ENCODE measurements around the gene PAQR3.

The PAQR3 gene, protein sequence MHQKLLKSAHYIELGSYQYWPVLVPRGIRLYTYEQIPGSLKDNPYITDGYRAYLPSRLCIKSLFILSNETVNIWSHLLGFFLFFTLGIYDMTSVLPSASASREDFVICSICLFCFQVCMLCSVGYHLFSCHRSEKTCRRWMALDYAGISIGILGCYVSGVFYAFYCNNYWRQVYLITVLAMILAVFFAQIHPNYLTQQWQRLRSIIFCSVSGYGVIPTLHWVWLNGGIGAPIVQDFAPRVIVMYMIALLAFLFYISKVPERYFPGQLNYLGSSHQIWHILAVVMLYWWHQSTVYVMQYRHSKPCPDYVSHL

DNA sequence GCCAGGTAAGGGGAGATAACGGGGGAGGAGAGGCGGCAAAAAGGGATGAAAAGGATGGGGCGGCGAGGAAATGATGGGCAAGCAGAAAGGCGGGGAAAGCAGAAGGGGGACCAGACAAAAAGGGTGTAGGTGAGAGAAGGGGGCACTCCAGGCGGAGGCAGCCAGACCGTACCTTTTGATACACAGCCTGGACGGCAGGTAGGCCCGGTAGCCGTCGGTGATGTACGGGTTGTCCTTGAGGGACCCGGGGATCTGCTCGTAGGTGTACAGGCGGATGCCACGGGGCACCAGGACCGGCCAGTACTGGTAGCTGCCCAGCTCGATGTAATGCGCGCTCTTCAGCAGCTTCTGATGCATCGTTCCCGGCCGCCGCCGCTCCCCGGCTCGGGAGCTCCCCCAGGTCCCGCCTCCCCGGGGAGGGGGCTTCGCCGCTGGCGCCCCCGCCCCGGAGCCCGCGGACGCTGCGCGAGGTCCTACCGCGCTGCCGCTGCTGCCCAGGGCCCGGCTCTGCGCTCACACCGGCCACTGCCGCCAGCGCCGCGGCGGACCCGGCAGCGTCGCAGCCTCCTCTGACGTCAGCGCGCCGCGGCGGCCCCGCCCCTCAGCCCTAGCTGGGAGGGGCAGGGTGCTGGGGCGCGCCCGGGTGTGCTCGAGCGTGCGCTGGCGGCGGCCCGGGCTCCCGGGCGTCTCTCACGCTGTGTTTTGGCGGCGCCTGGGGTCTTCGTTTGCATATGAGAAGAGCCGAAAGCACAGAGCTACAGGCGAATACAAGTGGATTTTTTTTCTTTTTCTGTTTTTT, at the start of gene PAQR3:
Gene PAQR3, minus strand, starts transcription at position 571 of the 799 bp plus-strand sequence. Its CDS starts 214 bp downstream, at position 357.
- DNase-seq (ENCODE audit: low read depth): peak; percentile 68

DNA sequence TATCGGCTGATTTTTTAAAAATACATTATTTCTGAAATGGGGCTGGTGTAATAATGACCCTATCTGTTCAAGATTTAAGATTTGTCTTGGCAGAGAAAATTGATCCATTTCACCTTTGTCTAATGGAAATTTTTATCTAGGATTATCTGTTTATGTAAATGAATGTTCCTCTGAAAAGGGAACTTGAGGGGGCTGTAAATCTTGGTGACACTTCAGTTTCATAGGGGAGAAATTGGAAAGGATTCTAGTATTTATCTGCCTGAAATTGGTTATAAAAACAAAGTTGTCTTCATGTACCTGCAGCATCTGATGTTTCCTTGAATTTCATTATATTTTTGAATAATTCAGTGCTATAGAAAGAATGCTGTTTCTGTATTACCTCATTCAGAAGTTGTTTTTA, 48.4 kb upstream of the PAQR3 start:
- DNase-seq (ENCODE audit: low read depth): no peak

- no peak for DNase-seq (ENCODE audit: low read depth)
Observed at GRCh38 chr4:78984593-78984992, 45.4 kb upstream of the PAQR3 start.

DNA sequence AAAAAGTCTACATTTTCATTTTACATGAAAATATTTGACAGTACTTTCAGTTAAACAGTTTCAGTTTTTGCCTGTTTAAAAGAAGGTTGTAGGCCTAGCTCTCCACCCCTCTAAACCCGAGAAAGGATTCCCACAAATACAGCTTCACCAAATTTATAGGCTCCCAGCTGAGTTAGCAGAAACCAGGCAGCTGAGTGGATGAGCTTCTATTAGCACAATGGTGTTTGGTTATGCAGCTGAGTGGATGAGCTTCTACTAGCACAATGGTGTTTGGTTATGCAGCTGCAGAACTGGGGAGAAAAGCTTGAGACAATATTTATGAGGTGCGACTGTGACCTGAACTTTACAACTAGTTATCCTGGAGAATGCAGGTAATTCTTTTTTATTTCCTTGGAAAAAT, 36.6 kb upstream of the PAQR3 start:
- DNase-seq (ENCODE audit: low read depth): no peak

- no peak for DNase-seq (ENCODE audit: low read depth)
Observed at GRCh38 chr4:78971776-78972175, 32.5 kb upstream of the PAQR3 start.

DNA sequence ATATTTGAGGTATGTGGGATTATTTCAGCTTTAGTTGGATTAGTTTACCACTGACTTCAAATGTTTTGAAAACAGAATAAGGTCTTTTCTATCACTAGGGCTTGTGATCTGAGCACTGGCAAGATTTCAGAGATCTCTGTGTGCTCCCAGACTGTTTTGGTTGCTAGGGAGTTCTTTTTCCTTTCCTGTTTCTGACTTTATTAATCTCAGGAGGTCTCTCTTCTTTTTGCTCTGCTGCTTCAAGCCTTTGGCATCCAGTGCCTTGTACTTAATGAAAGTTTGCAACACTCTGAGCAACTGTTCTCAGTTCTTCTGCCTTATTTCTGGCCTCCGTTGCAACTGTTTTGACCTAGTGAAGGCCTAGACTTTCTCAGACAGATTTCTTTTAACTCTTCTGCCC, 32.1 kb upstream of the PAQR3 start:
- DNase-seq (ENCODE audit: low read depth): peak; percentile 20

DNA sequence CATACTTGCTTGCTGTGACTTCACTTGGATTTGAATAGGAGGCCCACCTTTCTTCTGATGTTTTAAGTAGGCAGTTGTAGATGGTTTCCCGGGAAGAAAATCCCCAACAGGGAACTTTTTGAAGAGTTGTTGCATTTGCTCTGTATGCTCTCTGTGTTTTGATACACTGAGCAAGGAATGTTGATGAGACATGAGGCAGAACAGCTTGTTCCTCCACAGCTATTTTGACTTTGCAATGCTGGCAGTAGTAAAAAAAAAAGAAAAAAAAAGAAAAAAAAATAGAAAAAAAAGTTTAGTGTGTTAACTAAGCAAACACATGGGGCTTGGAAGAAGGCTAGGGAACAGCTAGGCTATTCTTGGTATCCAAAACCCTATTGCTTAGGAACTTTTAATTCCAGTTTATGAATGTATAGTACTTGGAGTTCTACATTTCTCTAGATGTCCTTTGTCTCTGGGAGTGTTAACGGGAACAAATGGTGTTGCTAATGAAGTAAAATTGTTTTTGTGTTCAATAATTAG, 23.4 kb upstream of the PAQR3 start:
- DNase-seq (ENCODE audit: low read depth): no peak

- no peak for DNase-seq (ENCODE audit: low read depth)
Observed at GRCh38 chr4:78960926-78961325, 21.7 kb upstream of the PAQR3 start.

DNA sequence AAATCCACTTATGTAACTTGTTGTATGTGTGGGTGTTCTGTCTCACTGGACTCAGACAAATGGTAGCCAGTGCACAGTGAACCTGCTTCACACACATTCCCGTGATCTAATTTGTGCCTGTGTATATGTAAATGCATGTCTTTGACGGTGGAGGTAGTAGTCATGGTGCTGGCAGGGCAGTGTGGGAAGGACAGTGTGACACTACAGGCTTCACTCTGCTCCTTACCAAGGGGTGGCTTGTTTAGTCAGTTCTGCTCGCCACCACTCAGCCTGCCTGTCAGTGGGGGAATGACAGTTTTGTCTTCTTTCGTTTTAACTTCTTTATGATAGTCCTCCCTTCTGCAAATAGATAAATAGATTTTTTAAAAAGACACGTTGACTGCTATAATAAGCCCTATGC, 17.7 kb upstream of the PAQR3 start:
- DNase-seq (ENCODE audit: low read depth): no peak

DNA sequence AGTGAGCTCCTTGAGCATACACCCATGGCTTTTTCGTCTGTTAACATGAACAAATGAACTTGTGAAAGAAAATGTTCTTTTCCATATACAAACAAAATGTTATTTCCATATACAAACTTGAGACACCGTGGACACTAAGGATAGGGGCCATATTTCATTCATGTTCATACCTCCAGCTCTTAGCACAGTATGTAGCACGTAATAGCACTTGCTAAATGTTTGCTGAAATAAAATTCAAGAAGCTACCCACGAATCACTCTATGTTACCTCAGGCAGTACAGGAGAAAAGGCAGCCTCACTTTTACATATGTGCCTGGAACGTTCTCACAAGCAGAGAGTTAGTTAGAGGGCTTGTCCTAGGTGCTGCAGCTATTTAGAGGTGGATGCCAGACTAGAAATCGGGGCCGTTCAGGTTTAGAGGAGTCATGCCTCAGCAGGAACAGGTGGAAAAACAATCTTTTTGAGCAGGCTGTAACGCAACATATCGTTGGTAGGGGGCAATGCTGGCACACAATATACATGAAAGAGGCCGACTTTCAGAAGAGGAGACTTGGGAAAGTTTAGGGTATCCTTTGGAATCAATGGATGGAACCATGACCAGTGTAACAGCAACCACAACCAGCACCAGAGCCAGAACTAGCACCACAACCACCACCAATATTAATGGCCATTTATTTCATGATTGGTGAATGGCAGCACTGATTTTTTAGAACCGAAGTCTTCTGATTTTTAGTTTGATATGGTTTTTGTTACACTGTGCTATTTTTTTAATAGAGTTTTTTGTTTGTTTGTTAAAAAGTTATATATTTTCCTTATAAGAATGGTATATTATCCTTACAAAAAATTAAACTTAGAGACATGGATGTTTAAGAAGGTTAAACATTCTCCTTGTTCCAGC, 14.8 kb upstream of the PAQR3 start:
- DNase-seq (ENCODE audit: low read depth): no peak

DNA sequence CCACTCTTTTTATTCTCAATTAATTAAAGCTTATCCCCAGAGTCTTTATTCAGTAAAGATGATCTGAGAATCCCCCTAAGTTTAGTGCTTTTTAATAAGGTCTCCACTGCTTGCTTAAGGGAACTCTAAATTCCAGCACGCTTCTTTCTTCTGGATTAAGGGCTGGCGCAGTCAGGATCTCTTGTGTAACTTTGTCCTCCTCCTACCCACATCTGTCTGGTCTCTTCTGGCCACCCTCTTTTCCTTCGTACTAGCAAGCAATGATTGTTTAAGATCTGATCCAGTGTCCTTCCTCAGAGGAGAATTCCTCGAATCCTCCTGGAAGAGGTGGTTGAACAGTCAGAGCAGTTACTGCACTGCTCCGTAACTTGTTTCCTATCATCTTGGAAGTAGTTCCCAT, 14.0 kb upstream of the PAQR3 start:
- DNase-seq (ENCODE audit: low read depth): no peak

GRCh38 chr4:78951862-78952472, 12.7 kb upstream of the PAQR3 start:
- DNase-seq (ENCODE audit: low read depth): no peak

- no peak for DNase-seq (ENCODE audit: low read depth)
Observed at GRCh38 chr4:78949735-78950134, 10.5 kb upstream of the PAQR3 start.

- no peak for DNase-seq (ENCODE audit: low read depth)
Observed at GRCh38 chr4:78945651-78946179, 6.5 kb upstream of the PAQR3 start.

DNA sequence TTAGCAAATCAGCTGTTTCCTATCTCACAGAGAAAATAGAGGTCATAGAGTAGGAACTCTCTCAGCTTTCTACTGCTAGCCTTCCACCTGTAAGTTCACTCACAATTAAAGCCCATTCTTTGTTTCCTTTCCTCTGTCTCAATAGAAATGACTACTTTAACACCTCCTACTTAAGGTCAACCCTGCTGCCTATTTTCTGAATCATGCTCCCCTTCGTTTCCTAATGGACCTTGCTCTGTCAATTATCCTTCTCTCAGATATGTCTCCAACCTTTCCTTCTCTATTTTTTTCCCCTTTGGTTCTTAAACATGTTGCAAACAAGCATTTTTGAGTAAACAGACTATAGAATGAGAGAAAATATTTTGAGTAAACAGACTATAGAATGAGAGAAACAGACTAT, 5.1 kb upstream of the PAQR3 start:
- no peak for DNase-seq (ENCODE audit: low read depth)

GRCh38 chr4:78940752-78941151, 1.5 kb upstream of the PAQR3 start:
- no peak for DNase-seq (ENCODE audit: low read depth)

- DNase-seq (ENCODE audit: low read depth): no peak
Observed at GRCh38 chr4:78939667-78940008, 400 bp upstream of the PAQR3 start.

- DNase-seq (ENCODE audit: low read depth): no peak
Observed at GRCh38 chr4:78938474-78938867, 767 bp downstream of the PAQR3 start.

GRCh38 chr4:78937837-78938236, 1.4 kb downstream of the PAQR3 start:
- DNase-seq (ENCODE audit: low read depth): peak; percentile 26

DNA sequence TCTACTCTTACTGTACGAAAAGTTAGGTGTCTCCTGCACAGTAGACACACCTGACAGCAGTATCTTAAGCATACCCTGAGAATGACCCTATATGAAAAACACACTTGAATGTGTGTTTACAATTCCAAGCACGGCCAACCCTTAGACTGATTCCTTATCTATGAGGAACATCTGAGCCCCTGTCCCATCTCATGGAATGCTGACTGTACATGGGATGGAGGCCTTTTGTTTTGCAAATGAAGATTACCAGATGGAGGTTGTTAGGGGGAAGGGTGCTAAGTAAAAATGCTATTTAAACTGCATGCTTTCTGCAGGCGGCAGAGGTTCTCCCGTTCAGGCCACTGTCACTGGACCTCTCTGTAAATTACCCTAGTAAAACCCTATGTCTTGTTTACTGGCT, 2.2 kb downstream of the PAQR3 start:
- no peak for DNase-seq (ENCODE audit: low read depth)

- no peak for DNase-seq (ENCODE audit: low read depth)
Observed at GRCh38 chr4:78930016-78930629, 9.1 kb downstream of the PAQR3 start.
